SU-DHL-6 (cell line): ENCODE measurements around the gene ATP1B2.
"Not testable (repeated sequence)": the region's sequence is repeated elsewhere in the genome, so short reads cannot be mapped to it uniquely, and the experiment has no call there.

ENCODE experiments used
- H2AFZ ChIP-seq: fragments of 200-600 bp; sonication (generic); 2 replicates; pipeline ENCODE4 v1.6.1; 2014; ENCODE audit warnings: low read depth, mild to moderate bottlenecking, moderate library complexity, mixed read lengths, antibody characterized with exemption, low read length; ENCODE audit not compliant: severe bottlenecking
- H3F3A ChIP-seq: fragments of 200-600 bp; shearing (Covaris generic); 2 replicates; pipeline ENCODE4 v1.6.0; 2016; ENCODE audit warnings: antibody characterized with exemption, mild to moderate bottlenecking; ENCODE audit not compliant: insufficient read depth
- H3K27ac ChIP-seq: fragments of 200-600 bp; sonication (generic); 2 replicates; pipeline ENCODE4 v1.5.1; 2016; ENCODE audit warnings: low read depth, mild to moderate bottlenecking, low read length, moderate library complexity, mixed read lengths
- H3K27me3 ChIP-seq: fragments of 200-600 bp; sonication (generic), shearing (Covaris generic); 2 replicates; pipeline ENCODE4 v1.6.0; 2014; ENCODE audit warnings: mild to moderate bottlenecking, low read length
- H3K36me3 ChIP-seq: fragments of 200-600 bp; sonication (generic); 2 replicates; pipeline ENCODE4 v1.6.1; 2014; ENCODE audit warnings: mild to moderate bottlenecking, low read length, mixed read lengths
- H3K4me2 ChIP-seq: fragments of 300-600, 200-600 bp; shearing (Covaris generic), sonication (generic); 2 replicates; pipeline ENCODE4 v1.6.0; 2014; ENCODE audit warnings: low read length, low read depth, mild to moderate bottlenecking; ENCODE audit not compliant: poor library complexity, severe bottlenecking
- H3K4me3 ChIP-seq: fragments of 200-600 bp; sonication (generic); 2 replicates; pipeline ENCODE4 v1.5.1; 2014; ENCODE audit warnings: antibody characterized with exemption, low read length, mild to moderate bottlenecking, mixed read lengths; ENCODE audit not compliant: insufficient read depth, poor library complexity, severe bottlenecking
- H3K79me2 ChIP-seq: fragments of 200-600 bp; sonication (generic); 2 replicates; pipeline ENCODE4 v1.6.1; 2014; ENCODE audit warnings: mild to moderate bottlenecking, low read length, moderate library complexity; ENCODE audit not compliant: insufficient read depth
- H3K9ac ChIP-seq: fragments of 200-600 bp; sonication (generic); 2 replicates; pipeline ENCODE4 v1.7.0; 2014; ENCODE audit warnings: mild to moderate bottlenecking, low read length
- H3K9me2 ChIP-seq: fragments of 200-600 bp; sonication (generic); replicated peaks from 2 replicates; pipeline ENCODE4 v1.6.1; 2014; ENCODE audit warnings: low read length; ENCODE audit not compliant: insufficient read depth
- H3K9me3 ChIP-seq: fragments of 200-600 bp; sonication (generic); 2 replicates; pipeline ENCODE4 v1.6.1; 2014; ENCODE audit warnings: low read length, mixed read lengths; ENCODE audit not compliant: insufficient read depth
- H4K20me1 ChIP-seq: fragments of 200-600 bp; sonication (generic); 2 replicates; pipeline ENCODE4 v1.6.1; 2014; ENCODE audit warnings: low read depth, mild to moderate bottlenecking, antibody characterized with exemption, low read length, moderate library complexity, mixed read lengths
- CTCF ChIP-seq: fragments of 200-600 bp; sonication (generic); IDR thresholded peaks from one replicate; pipeline ENCODE4 v1.5.1; 2017; ENCODE audit warnings: antibody characterized with exemption, mild to moderate bottlenecking, low read length, moderate library complexity; ENCODE audit not compliant: insufficient read depth, poor library complexity, severe bottlenecking
- EZH2phosphoT487 ChIP-seq: fragments of 200-600 bp; sonication (generic), shearing (Covaris generic); conservative IDR thresholded peaks from 2 replicates; pipeline ENCODE4 v1.6.1; 2018; ENCODE audit warnings: mild to moderate bottlenecking, antibody characterized with exemption, low read length, moderate library complexity, mixed read lengths

ATP1B2 gene

GRCh38 chr17:7634384-7634783 is 16.3 kb upstream of the ATP1B2 start:
- Histone ChIP-seq H3K27me3 (no peaks in the 10 kb centered on the region), H4K20me1 (no peaks in the 10 kb centered on the region), H3K79me2 (no peaks in the 10 kb centered on the region), H3K4me2 (no peak overlapping the region), H3K27ac (no peak overlapping the region), H3K9me2 (no peaks in the 10 kb centered on the region), H2AFZ (no peak overlapping the region), H3K9me3 (no peaks in the 10 kb centered on the region), H3K9ac (no peak overlapping the region), H3F3A (no peaks in the 10 kb centered on the region), H3K36me3 (no peaks in the 10 kb centered on the region), H3K4me3 (no peak overlapping the region)
- TF ChIP-seq CTCF (no peak), EZH2phosphoT487 (no peak)

GRCh38 chr17:7636163-7636562 is 14.6 kb upstream of the ATP1B2 start:
- TF ChIP-seq EZH2phosphoT487 (no peak), CTCF (no peak)
- Histone ChIP-seq H3K4me2 (no peak overlapping the region), H3K79me2 (no peaks in the 10 kb centered on the region), H3K4me3 (no peak overlapping the region), H3K9me2 (no peaks in the 10 kb centered on the region), H4K20me1 (no peaks in the 10 kb centered on the region), H3F3A (no peaks in the 10 kb centered on the region), H3K36me3 (no peaks in the 10 kb centered on the region), H2AFZ (no peak overlapping the region), H3K27ac (no peak overlapping the region), H3K27me3 (no peaks in the 10 kb centered on the region), H3K9me3 (no peaks in the 10 kb centered on the region), H3K9ac (no peak overlapping the region)

GRCh38 chr17:7640783-7641182 is 9.9 kb upstream of the ATP1B2 start:
- H3K4me2 ChIP-seq: no peak overlapping the region
- no peaks in the 10 kb centered on the region for H4K20me1 ChIP-seq
- H3K9me2 ChIP-seq: no peaks in the 10 kb centered on the region
- TF ChIP-seq CTCF (no peak), EZH2phosphoT487 (no peak)
- H3K36me3 ChIP-seq: no peaks in the 10 kb centered on the region
- H3K9me3 ChIP-seq: no peaks in the 10 kb centered on the region
- H3F3A ChIP-seq: no peaks in the 10 kb centered on the region
- no peak overlapping the region for H2AFZ ChIP-seq
- H3K9ac ChIP-seq: no peak overlapping the region
- H3K27ac ChIP-seq: no peak overlapping the region
- H3K4me3 ChIP-seq: no peak overlapping the region
- H3K27me3 ChIP-seq: no peaks in the 10 kb centered on the region
- H3K79me2 ChIP-seq: no peaks in the 10 kb centered on the region

- not testable (repeated sequence) for H3K4me2 ChIP-seq, H3K9me2 ChIP-seq, H3F3A ChIP-seq, H3K79me2 ChIP-seq, H3K9ac ChIP-seq, H3K27ac ChIP-seq, H2AFZ ChIP-seq, H3K4me3 ChIP-seq, H3K27me3 ChIP-seq, H4K20me1 ChIP-seq, H3K9me3 ChIP-seq, H3K36me3 ChIP-seq
Measured at GRCh38 chr17:7641635-7642034, 9.1 kb upstream of the ATP1B2 start.
